ENCODE measurements around the gene NECTIN3. TPM values are rescaled to one million over a fixed set of nuclear protein-coding genes. Genes with fewer than 3 reads are reported as not detected.

NECTIN3 gene
- total and polyA plus RNA-seq, 2 of the 4 experiments (the other 2 are of a cell fraction), result 34.7 to 155 TPM

- no peak overlapping the region for H3K18ac ChIP-seq (ENCODE audit: low read depth, low read length)
- H3K79me1 ChIP-seq (ENCODE audit: low read depth in 1 of 2, low read length in 2 of 2), result peaks cover 9 to 50% of the 10 kb centered on the region in 2 experiments
- no peak overlapping the region for H2BK15ac ChIP-seq (ENCODE audit: low read depth, low read length)
- no peak overlapping the region for H2AK9ac ChIP-seq (replicated peaks; ENCODE audit: low read depth, low read length, poor library complexity)
- ATAC-seq (ENCODE audit: low read depth) (peak; percentile 71), DNase-seq (peak; percentile 79)
- WGBS, 2 experiments (ENCODE audit: extremely low coverage in 2 of 2, insufficient read length in 1 of 2), result no CpG with 5 or more reads among the region's 2 CpGs
- no peak for TF ChIP-seq BHLHE40 (IDR thresholded peaks at IDR 0.05; ENCODE audit: low read depth, low read length)
- TF ChIP-seq, protein P1, sequence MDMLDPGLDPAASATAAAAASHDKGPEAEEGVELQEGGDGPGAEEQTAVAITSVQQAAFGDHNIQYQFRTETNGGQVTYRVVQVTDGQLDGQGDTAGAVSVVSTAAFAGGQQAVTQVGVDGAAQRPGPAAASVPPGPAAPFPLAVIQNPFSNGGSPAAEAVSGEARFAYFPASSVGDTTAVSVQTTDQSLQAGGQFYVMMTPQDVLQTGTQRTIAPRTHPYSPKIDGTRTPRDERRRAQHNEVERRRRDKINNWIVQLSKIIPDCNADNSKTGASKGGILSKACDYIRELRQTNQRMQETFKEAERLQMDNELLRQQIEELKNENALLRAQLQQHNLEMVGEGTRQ (IDR thresholded peaks at IDR 0.05; ENCODE audit: low read depth, low read length), result no peak
- no peak for TF ChIP-seq MXI1 (IDR thresholded peaks at IDR 0.05; ENCODE audit: borderline replicate concordance, low read depth, low read length)
- no peak for TF ChIP-seq FOS (IDR thresholded peaks at IDR 0.05; ENCODE audit: low read depth, low read length)
- TF ChIP-seq CTCF (conservative IDR thresholded peaks at IDR 0.05; ENCODE audit: low read depth, low read length), result no peak
- no peak for TF ChIP-seq RFX5 (IDR thresholded peaks at IDR 0.05; ENCODE audit: low read depth, low read length)
- no peak for TF ChIP-seq SMC3 (IDR thresholded peaks at IDR 0.05; ENCODE audit: low read depth, low read length)
- no peak for TF ChIP-seq RAD21 (IDR thresholded peaks at IDR 0.05; ENCODE audit: low read length)
- TF ChIP-seq RCOR1 (IDR thresholded peaks at IDR 0.05; ENCODE audit: insufficient replicate concordance, low read length), result no peak
- no peak for TF ChIP-seq NFE2L2 (IDR thresholded peaks at IDR 0.05; ENCODE audit: low read depth, low read length)
- no peak for TF ChIP-seq MAZ (IDR thresholded peaks at IDR 0.05; ENCODE audit: borderline replicate concordance, low read depth, low read length)
- TF ChIP-seq CEBPB (IDR thresholded peaks at IDR 0.05; ENCODE audit: low read depth, low read length), result no peak
- no peak for TF ChIP-seq POLR2A (IDR thresholded peaks at IDR 0.05; ENCODE audit: low read depth, low read length)
- TF ChIP-seq CHD1 (IDR thresholded peaks at IDR 0.05; ENCODE audit: low read depth, low read length), result no peak
- TF ChIP-seq MAFK (IDR thresholded peaks at IDR 0.05; ENCODE audit: low read depth, low read length), result no peak
- TF ChIP-seq, protein P2, sequence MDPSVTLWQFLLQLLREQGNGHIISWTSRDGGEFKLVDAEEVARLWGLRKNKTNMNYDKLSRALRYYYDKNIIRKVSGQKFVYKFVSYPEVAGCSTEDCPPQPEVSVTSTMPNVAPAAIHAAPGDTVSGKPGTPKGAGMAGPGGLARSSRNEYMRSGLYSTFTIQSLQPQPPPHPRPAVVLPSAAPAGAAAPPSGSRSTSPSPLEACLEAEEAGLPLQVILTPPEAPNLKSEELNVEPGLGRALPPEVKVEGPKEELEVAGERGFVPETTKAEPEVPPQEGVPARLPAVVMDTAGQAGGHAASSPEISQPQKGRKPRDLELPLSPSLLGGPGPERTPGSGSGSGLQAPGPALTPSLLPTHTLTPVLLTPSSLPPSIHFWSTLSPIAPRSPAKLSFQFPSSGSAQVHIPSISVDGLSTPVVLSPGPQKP (IDR thresholded peaks at IDR 0.05; ENCODE audit: borderline replicate concordance, low read depth, low read length), result no peak
- H2BK120ac ChIP-seq (ENCODE audit: low read depth, low read length), result no peak overlapping the region
- CTCF ChIA-PET, result interaction anchor here (0.7 kb wide), 1 partner anchor 29 kb away, joined by 3 read pairs; no protein-coding TSS in a partner anchor
- peaks cover 10% of the 10 kb centered on the region for H3K4me1 ChIP-seq (ENCODE audit: control insufficient read depth, insufficient read depth, low read length)
- H3K9ac ChIP-seq (ENCODE audit: low read depth, low read length), result no peak overlapping the region
- H4K8ac ChIP-seq (ENCODE audit: low read depth in 2 of 2, low read length in 2 of 2), result no peak overlapping the region
- no peak overlapping the region for H3K56ac ChIP-seq (ENCODE audit: extremely low read depth, insufficient read depth, low read length)
- no peak overlapping the region for H3K4me3 ChIP-seq (ENCODE audit: insufficient read depth, low read depth, low read length)
- H3K4me2 ChIP-seq (ENCODE audit: low read depth, low read length), result no peak overlapping the region
- peaks cover 12% of the 10 kb centered on the region for H3K9me1 ChIP-seq (ENCODE audit: insufficient read depth, low read length)
- dilution Hi-C loops (cut with HindIII; ENCODE audit: low sequenced_read_pairs, unreplicated experiment) (no loop called here), intact Hi-C loops (cut with micrococcal nuclease) (no loop called here), in situ Hi-C loops (cut with MboI; ENCODE audit: low sequenced_read_pairs) (no loop called here)
- no peak overlapping the region for H3K27ac ChIP-seq (ENCODE audit: insufficient read depth, low read length)
- no peak overlapping the region for H3K4ac ChIP-seq (ENCODE audit: low read depth, low read length)
- H2BK20ac ChIP-seq (ENCODE audit: low read depth, low read length), result no peak overlapping the region
- no peak overlapping the region for H4K5ac ChIP-seq (ENCODE audit: low read depth, low read length)
- no peak overlapping the region for H2AFZ ChIP-seq (replicated peaks; ENCODE audit: low read length, poor library complexity)
- peaks cover 3% of the 10 kb centered on the region; the same call in 1 of the 2 replicates for H3K36me3 ChIP-seq (ENCODE audit: control insufficient read depth, insufficient read depth, low read length)
- peaks cover 67% of the 10 kb centered on the region for H4K20me1 ChIP-seq (ENCODE audit: insufficient read depth, low read length)
- H2BK5ac ChIP-seq (ENCODE audit: low read depth, low read length, poor library complexity, severe bottlenecking), result peak overlapping the region; percentile 55
- no peak overlapping the region for H4K91ac ChIP-seq (ENCODE audit: insufficient read depth, low read depth, low read length)
- no peaks in the 10 kb centered on the region for H3K27me3 ChIP-seq (ENCODE audit: control insufficient read depth, insufficient read depth, low read length)
- no peak overlapping the region for H2AK5ac ChIP-seq (ENCODE audit: low read depth, low read length)
- H3K9me3 ChIP-seq (ENCODE audit: control insufficient read depth, insufficient read depth, low read length), result no peaks in the 10 kb centered on the region
- no TSS peak for BruUV-seq (replicated peaks)
- no peak overlapping the region; the same call in 1 of the 2 replicates for H3K23ac ChIP-seq (ENCODE audit: low read depth, low read length)
- POLR2A ChIA-PET (ENCODE audit: unreplicated experiment), result no interaction called here
- H3K14ac ChIP-seq (replicated peaks; ENCODE audit: low read depth, low read length), result peak overlapping the region; percentile 78; the same call in 1 of the 2 replicates
Observed at GRCh38 chr3:111112913-111113312, 41.3 kb downstream of the NECTIN3 start.

Data from IMR-90 (cell line).